ENCODE measurements around the gene GAS2L1. TPM values are rescaled to one million over a fixed set of nuclear protein-coding genes. Genes with fewer than 3 reads are reported as not detected.
A peak's percentile ranks its signal among the peaks of the same experiment; 100 is the strongest.

Gene GAS2L1
- total and polyA plus RNA-seq, 2 donors (not counting 1 experiment from before 2014, with no cell fraction given): 0.25 TPM; not detected in 1

DNA sequence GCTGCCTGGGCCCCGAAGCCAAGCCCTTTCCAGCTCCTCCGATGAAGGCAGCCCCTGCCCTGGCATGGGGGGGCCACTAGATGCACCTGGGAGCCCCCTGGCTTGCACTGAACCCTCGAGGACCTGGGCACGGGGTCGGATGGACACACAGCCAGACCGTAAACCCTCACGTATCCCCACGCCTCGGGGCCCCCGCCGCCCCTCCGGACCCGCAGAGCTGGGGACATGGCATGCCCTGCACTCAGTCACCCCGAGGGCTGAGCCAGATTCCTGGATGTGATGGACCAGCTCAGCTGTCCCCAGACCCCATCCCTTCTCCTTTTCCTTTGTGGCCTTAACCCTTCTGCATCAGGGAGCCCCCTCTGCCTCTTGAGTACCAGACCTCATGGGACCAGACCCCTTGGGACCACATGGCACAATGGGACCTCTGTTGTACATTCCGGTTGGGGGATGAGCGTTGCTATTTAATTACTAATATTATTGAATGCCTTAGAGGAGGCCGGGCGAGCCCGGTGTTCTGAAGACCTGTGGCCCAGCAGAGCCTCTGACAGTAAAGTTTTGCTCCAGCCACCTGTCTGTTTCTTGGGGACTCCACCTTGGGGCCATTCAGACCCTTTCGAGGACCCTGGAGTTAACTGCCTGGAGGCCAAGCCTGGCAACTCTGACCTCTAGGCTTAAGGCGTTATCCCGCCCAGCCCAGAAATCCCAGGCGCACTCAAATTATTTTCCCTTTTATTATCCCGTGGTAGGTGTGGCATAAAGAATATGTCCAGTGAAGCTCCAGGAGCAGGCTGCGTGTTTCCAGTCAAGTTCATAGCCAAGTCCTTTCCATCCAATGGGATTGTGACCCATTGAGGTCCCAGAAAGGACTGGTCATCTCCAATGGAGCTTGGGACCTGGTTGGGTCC is 6.0 kb downstream of the GAS2L1 start:
- peaks cover 42% of the 10 kb centered on the region for H3K27me3 Mint-ChIP-seq
- H3K4me2 ChIP-seq (replicated peaks; ENCODE audit: low read depth, low read length, poor library complexity, severe bottlenecking): no peak overlapping the region
- H2AFZ ChIP-seq (ENCODE audit: insufficient read depth, low read depth, low read length, poor library complexity, severe bottlenecking): no peak overlapping the region
- H3K27ac Mint-ChIP-seq: no peak overlapping the region
- ChIA-PET POLR2A (no interaction called here), CTCF (no interaction called here)
- no peaks in the 10 kb centered on the region for H3K36me3 ChIP-seq (replicated peaks in 1 of 2; ENCODE audit: control extremely low read depth in 1 of 2, control insufficient read depth in 1 of 2, extremely low read depth in 1 of 2, insufficient read depth in 2 of 2, low read length in 1 of 2)
- TF ChIP-seq, protein P1, sequence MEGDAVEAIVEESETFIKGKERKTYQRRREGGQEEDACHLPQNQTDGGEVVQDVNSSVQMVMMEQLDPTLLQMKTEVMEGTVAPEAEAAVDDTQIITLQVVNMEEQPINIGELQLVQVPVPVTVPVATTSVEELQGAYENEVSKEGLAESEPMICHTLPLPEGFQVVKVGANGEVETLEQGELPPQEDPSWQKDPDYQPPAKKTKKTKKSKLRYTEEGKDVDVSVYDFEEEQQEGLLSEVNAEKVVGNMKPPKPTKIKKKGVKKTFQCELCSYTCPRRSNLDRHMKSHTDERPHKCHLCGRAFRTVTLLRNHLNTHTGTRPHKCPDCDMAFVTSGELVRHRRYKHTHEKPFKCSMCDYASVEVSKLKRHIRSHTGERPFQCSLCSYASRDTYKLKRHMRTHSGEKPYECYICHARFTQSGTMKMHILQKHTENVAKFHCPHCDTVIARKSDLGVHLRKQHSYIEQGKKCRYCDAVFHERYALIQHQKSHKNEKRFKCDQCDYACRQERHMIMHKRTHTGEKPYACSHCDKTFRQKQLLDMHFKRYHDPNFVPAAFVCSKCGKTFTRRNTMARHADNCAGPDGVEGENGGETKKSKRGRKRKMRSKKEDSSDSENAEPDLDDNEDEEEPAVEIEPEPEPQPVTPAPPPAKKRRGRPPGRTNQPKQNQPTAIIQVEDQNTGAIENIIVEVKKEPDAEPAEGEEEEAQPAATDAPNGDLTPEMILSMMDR (IDR thresholded peaks at IDR 0.05): no peak
- no peak for TF ChIP-seq EZH2 (IDR thresholded peaks at IDR 0.05; ENCODE audit: borderline replicate concordance, insufficient read depth, low read depth, low read length, poor library complexity, severe bottlenecking)
- peaks cover 33% of the 10 kb centered on the region for H3K4me1 Mint-ChIP-seq
- H3K9me3 ChIP-seq (ENCODE audit: control extremely low read depth in 1 of 3, control insufficient read depth in 2 of 3, insufficient read depth in 1 of 3, low read length in 2 of 3): peaks cover 0 to 26% (median 0%) of the 10 kb centered on the region in 3 donors
- DNase-seq (no peak), ATAC-seq (ENCODE audit: low read depth) (no peak)
- no peaks in the 10 kb centered on the region for H3K9me3 Mint-ChIP-seq (ENCODE audit: insufficient read depth)
- H3K4me3 ChIP-seq (ENCODE audit: control extremely low read depth in 1 of 5, extremely low read depth in 1 of 5, insufficient read depth in 1 of 5, low read depth in 2 of 5, low read length in 4 of 5): no peak overlapping the region
- H3K27ac ChIP-seq (ENCODE audit: low read length in 2 of 2): no peak overlapping the region
- intact Hi-C loops (cut with micrococcal nuclease): no loop called here
- peaks cover 32 to 42% of the 10 kb centered on the region in 2 donors for H3K4me1 ChIP-seq (ENCODE audit: control insufficient read depth in 2 of 2, insufficient read depth in 2 of 2, low read length in 2 of 2)
- H3K79me2 ChIP-seq (ENCODE audit: control insufficient read depth, insufficient read depth, low read length): no peaks in the 10 kb centered on the region
- H3K27me3 ChIP-seq (replicated peaks in 1 of 4; ENCODE audit: control extremely low read depth in 1 of 4, control insufficient read depth in 3 of 4, insufficient read depth in 4 of 4, low read length in 3 of 4): peaks cover 0 to 69% (median 26%) of the 10 kb centered on the region in 4 experiments
- 93% methylated on average over 18 of the region's 25 CpGs for WGBS (ENCODE audit: insufficient coverage)
- H3K9ac ChIP-seq (ENCODE audit: low read length): no peak overlapping the region
- H4K20me1 ChIP-seq (ENCODE audit: control insufficient read depth, insufficient read depth, low read length, poor library complexity, severe bottlenecking): peaks cover 7% of the 10 kb centered on the region
- no peak overlapping the region for H3K4me3 Mint-ChIP-seq

DNA sequence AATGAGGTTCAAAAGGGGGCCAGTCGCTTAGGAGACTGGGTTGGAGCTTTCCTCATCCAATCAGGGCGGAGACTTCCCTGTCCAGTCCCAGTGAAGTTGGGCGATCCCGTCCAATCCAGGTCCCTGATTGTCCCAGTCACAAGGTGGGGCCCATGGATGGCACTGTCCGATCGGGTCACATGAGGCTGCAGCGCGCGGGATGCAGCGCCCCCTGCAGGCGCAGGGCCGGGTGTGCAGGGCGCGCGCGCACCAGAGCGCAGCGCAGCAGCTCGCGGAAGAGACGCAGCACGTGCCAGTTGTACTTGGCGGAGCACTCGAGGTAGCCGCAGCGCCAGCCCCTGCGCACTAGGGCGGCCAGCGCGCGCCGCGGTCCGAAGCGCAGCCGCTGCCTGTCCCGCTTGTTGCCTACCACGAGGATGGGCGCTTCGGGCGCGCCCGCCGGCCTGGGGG is 6.7 kb downstream of the GAS2L1 start:
- DNase-seq (peak; percentile 51), ATAC-seq (ENCODE audit: low read depth) (peak; percentile 25)
- ChIA-PET POLR2A (no interaction called here), CTCF (no interaction called here)
- H4K20me1 ChIP-seq (ENCODE audit: control insufficient read depth, insufficient read depth, low read length, poor library complexity, severe bottlenecking): peaks cover 7% of the 10 kb centered on the region
- no peaks in the 10 kb centered on the region for H3K79me2 ChIP-seq (ENCODE audit: control insufficient read depth, insufficient read depth, low read length)
- peaks cover 41% of the 10 kb centered on the region for H3K27me3 Mint-ChIP-seq
- no peak overlapping the region for H2AFZ ChIP-seq (ENCODE audit: insufficient read depth, low read depth, low read length, poor library complexity, severe bottlenecking)
- 25% methylated on average over 44 of the region's 44 CpGs for WGBS (ENCODE audit: insufficient coverage)
- H3K27me3 ChIP-seq (replicated peaks in 1 of 4; ENCODE audit: control extremely low read depth in 1 of 4, control insufficient read depth in 3 of 4, insufficient read depth in 4 of 4, low read length in 3 of 4): peaks cover 0 to 62% (median 26%) of the 10 kb centered on the region in 4 experiments
- no peak for TF ChIP-seq EZH2 (IDR thresholded peaks at IDR 0.05; ENCODE audit: borderline replicate concordance, insufficient read depth, low read depth, low read length, poor library complexity, severe bottlenecking)
- TF ChIP-seq, protein P1 (IDR thresholded peaks at IDR 0.05): peak; percentile 62
- H3K4me3 Mint-ChIP-seq: no peak overlapping the region
- peaks cover 0 to 25% (median 0%) of the 10 kb centered on the region in 3 donors for H3K9me3 ChIP-seq (ENCODE audit: control extremely low read depth in 1 of 3, control insufficient read depth in 2 of 3, insufficient read depth in 1 of 3, low read length in 2 of 3)
- intact Hi-C loops (cut with micrococcal nuclease): no loop called here
- H3K4me1 ChIP-seq (ENCODE audit: control insufficient read depth in 2 of 2, insufficient read depth in 2 of 2, low read length in 2 of 2): peaks cover 32 to 41% of the 10 kb centered on the region in 2 donors
- H3K9ac ChIP-seq (ENCODE audit: low read length): no peak overlapping the region
- H3K4me3 ChIP-seq (ENCODE audit: control extremely low read depth in 1 of 5, extremely low read depth in 1 of 5, insufficient read depth in 1 of 5, low read depth in 2 of 5, low read length in 4 of 5): no peak overlapping the region
- no peak overlapping the region for H3K27ac Mint-ChIP-seq
- no peak overlapping the region for H3K27ac ChIP-seq (ENCODE audit: low read length in 2 of 2)
- no peaks in the 10 kb centered on the region for H3K36me3 ChIP-seq (replicated peaks in 1 of 2; ENCODE audit: control extremely low read depth in 1 of 2, control insufficient read depth in 1 of 2, extremely low read depth in 1 of 2, insufficient read depth in 2 of 2, low read length in 1 of 2)
- H3K9me3 Mint-ChIP-seq (ENCODE audit: insufficient read depth): no peaks in the 10 kb centered on the region
- H3K4me2 ChIP-seq (replicated peaks; ENCODE audit: low read depth, low read length, poor library complexity, severe bottlenecking): peak overlapping the region; percentile 73
- H3K4me1 Mint-ChIP-seq: peaks cover 31% of the 10 kb centered on the region

All from B cell (primary cell).